HepG2 (cell line): Measurements from ENCODE around the gene INTS1. TPM values are rescaled to one million over a fixed set of nuclear protein-coding genes. Genes with fewer than 3 reads are reported as not detected.

Experiments used
- ARNTL ChIP-seq: sonication (generic); formaldehyde crosslinking; IDR thresholded peaks from 2 replicates; pipeline ENCODE4 v1.4.0; 2020; ENCODE audit warnings: mild to moderate bottlenecking, missing genetic modification reagents
- BHLHE40 ChIP-seq: IDR thresholded peaks from 2 replicates; pipeline ENCODE4 v1.6.1; 2011; ENCODE audit warnings: low read length, improper control_type of control experiment
- HNF4A ChIP-seq: sonication (generic); formaldehyde crosslinking; IDR thresholded peaks from 2 replicates; pipeline ENCODE4 v1.4.0; 2020; ENCODE audit warnings: missing genetic modification reagents
- HNF4G ChIP-seq, 2 experiments: sonication (generic) in 1 of 2; formaldehyde crosslinking in 1 of 2; IDR thresholded peaks; 2 replicates each; pipeline versions ENCODE4 v1.4.0 to v1.6.1; 2011 to 2020; ENCODE audit warnings: borderline replicate concordance in 2 of 2, low read depth in 2 of 2, mild to moderate bottlenecking in 2 of 2, low read length in 1 of 2, missing genetic modification reagents in 1 of 2, moderate library complexity in 1 of 2
- HOXA3 ChIP-seq: sonication (generic); formaldehyde crosslinking; IDR thresholded peaks from 2 replicates; pipeline ENCODE4 v1.5.0; 2020; ENCODE audit warnings: missing genetic modification reagents
- HOXA7 ChIP-seq: sonication (generic); formaldehyde crosslinking; IDR thresholded peaks from 2 replicates; pipeline ENCODE4 v1.8.1; 2022; ENCODE audit warnings: mild to moderate bottlenecking, missing genetic modification reagents, moderate library complexity
- ZBTB8A ChIP-seq: sonication (generic); formaldehyde crosslinking; IDR thresholded peaks from 2 replicates; pipeline ENCODE4 v1.4.0; 2020; ENCODE audit warnings: mild to moderate bottlenecking, low read depth, missing genetic modification reagents, borderline replicate concordance
- ZNF230 ChIP-seq: sonication (generic); formaldehyde crosslinking; IDR thresholded peaks from 2 replicates; pipeline ENCODE4 v1.4.0; 2020; ENCODE audit warnings: mild to moderate bottlenecking, missing genetic modification reagents
- ZNF232 ChIP-seq: sonication (generic); formaldehyde crosslinking; IDR thresholded peaks from 2 replicates; pipeline ENCODE4 v1.4.0; 2020; ENCODE audit warnings: missing genetic modification reagents, borderline replicate concordance
- ZNF605 ChIP-seq: sonication (generic); formaldehyde crosslinking; IDR thresholded peaks from 2 replicates; pipeline ENCODE4 v1.8.0; 2022; ENCODE audit warnings: mild to moderate bottlenecking, missing genetic modification reagents
- ZNF609 ChIP-seq: sonication (generic); formaldehyde crosslinking; IDR thresholded peaks from 2 replicates; pipeline ENCODE4 v1.4.0; 2020; ENCODE audit warnings: mild to moderate bottlenecking, missing genetic modification reagents, borderline replicate concordance
- polyA plus RNA-seq, 8 experiments: library from polyadenylated mRNA; depleted of rRNA in 3 of 8; stranded (reverse) in 7 of 8; unstranded in 1 of 8; fragments of >200 nt; fragmentation: Illumina TruSeq in 4 of 8; extraction: Trizol in 4 of 8; gene quantifications; 2 replicates each; pipeline versions ENCODE4 v1.2.1 to v1.2.3, GENCODE V29; 2011 to 2016; ENCODE audit warnings: low read depth in 4 of 8, missing spikeins in 1 of 8, mixed read lengths in 1 of 8; ENCODE audit not compliant: insufficient read depth in 1 of 8
- total RNA-seq, 5 experiments: library from RNA; depleted of rRNA; stranded (reverse); fragments of >200 nt; fragmentation: Illumina TruSeq; extraction: Trizol; gene quantifications; 2 replicates each; pipeline ENCODE4 v1.2.3, GENCODE V29; 2016; ENCODE audit warnings: low read depth in 1 of 5
- TF ChIP-seq, protein P1 (sequence below): IDR thresholded peaks from 2 replicates; pipeline ENCODE4 v1.6.1; 2016; ENCODE audit warnings: low read depth, borderline replicate concordance
- TF ChIP-seq, protein P2 (sequence below): IDR thresholded peaks from 2 replicates; pipeline ENCODE4 v1.4.0; 2020; ENCODE audit warnings: mild to moderate bottlenecking, missing genetic modification reagents
- TF ChIP-seq, protein P3 (sequence below): sonication (generic); formaldehyde crosslinking; IDR thresholded peaks from 2 replicates; pipeline ENCODE4 v1.8.0; 2022; ENCODE audit warnings: low read depth, missing genetic modification reagents

The INTS1 gene
- total and polyA plus RNA-seq, 2 of the 13 experiments (the other 11 are each of a cell fraction or from before 2014, with no cell fraction given) = 13.7 to 29.0 TPM

GRCh38 chr7:1531263-1531978 is 27.2 kb upstream of the INTS1 start (continued):
- TF ChIP-seq ZNF605 = 0 out of 2 replicates have a peak, but pooled peaks have one; percentile 28
- TF ChIP-seq, protein P1, sequence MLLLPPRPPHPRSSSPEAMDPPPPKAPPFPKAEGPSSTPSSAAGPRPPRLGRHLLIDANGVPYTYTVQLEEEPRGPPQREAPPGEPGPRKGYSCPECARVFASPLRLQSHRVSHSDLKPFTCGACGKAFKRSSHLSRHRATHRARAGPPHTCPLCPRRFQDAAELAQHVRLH (CRISPR knock-in tag) = peak; percentile 60; the same call in 1 of the 2 replicates
- TF ChIP-seq ARNTL = peak; percentile 39; the same call in 1 of the 2 replicates
- TF ChIP-seq, protein P2, sequence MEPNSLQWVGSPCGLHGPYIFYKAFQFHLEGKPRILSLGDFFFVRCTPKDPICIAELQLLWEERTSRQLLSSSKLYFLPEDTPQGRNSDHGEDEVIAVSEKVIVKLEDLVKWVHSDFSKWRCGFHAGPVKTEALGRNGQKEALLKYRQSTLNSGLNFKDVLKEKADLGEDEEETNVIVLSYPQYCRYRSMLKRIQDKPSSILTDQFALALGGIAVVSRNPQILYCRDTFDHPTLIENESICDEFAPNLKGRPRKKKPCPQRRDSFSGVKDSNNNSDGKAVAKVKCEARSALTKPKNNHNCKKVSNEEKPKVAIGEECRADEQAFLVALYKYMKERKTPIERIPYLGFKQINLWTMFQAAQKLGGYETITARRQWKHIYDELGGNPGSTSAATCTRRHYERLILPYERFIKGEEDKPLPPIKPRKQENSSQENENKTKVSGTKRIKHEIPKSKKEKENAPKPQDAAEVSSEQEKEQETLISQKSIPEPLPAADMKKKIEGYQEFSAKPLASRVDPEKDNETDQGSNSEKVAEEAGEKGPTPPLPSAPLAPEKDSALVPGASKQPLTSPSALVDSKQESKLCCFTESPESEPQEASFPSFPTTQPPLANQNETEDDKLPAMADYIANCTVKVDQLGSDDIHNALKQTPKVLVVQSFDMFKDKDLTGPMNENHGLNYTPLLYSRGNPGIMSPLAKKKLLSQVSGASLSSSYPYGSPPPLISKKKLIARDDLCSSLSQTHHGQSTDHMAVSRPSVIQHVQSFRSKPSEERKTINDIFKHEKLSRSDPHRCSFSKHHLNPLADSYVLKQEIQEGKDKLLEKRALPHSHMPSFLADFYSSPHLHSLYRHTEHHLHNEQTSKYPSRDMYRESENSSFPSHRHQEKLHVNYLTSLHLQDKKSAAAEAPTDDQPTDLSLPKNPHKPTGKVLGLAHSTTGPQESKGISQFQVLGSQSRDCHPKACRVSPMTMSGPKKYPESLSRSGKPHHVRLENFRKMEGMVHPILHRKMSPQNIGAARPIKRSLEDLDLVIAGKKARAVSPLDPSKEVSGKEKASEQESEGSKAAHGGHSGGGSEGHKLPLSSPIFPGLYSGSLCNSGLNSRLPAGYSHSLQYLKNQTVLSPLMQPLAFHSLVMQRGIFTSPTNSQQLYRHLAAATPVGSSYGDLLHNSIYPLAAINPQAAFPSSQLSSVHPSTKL (CRISPR knock-in tag) = peak; percentile 34; the same call in 1 of the 2 replicates
- TF ChIP-seq, protein P3, sequence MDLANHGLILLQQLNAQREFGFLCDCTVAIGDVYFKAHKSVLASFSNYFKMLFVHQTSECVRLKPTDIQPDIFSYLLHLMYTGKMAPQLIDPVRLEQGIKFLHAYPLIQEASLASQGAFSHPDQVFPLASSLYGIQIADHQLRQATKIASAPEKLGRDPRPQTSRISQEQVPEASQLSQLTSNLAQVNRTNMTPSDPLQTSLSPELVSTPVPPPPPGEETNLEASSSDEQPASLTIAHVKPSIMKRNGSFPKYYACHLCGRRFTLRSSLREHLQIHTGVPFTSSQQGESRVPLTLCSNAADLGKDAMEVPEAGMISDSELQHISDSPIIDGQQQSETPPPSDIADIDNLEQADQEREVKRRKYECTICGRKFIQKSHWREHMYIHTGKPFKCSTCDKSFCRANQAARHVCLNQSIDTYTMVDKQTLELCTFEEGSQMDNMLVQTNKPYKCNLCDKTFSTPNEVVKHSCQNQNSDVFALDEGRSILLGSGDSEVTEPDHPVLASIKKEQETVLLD (CRISPR knock-in tag) = no peak
- TF ChIP-seq HNF4G (IDR thresholded peaks at IDR 0.05; ENCODE audit: borderline replicate concordance, low read depth, low read length) = peak; percentile 50; the same call in 1 of the 2 replicates
- no peak for TF ChIP-seq HNF4G (CRISPR knock-in tag; IDR thresholded peaks at IDR 0.05; ENCODE audit: borderline replicate concordance, low read depth)
- peak; percentile 14; the same call in 1 of the 2 replicates for TF ChIP-seq ZNF230 (CRISPR knock-in tag)
- TF ChIP-seq BHLHE40 = peak; percentile 77
- peak; percentile 39; the same call in 1 of the 2 replicates for TF ChIP-seq ZNF609 (CRISPR knock-in tag)
- TF ChIP-seq ZNF232 = no peak; the same call in 1 of the 2 replicates
- TF ChIP-seq HOXA3 = peak; percentile 63
- TF ChIP-seq ZBTB8A = no peak
- TF ChIP-seq HOXA7 = no peak
- TF ChIP-seq HNF4A (CRISPR knock-in tag) = peak; percentile 87
